Left kidney (tissue), 2 donors: Measurements from ENCODE around the gene TIMP2. TPM values are rescaled to one million over a fixed set of nuclear protein-coding genes. Genes with fewer than 3 reads are reported as not detected.
"Not testable (repeated sequence)": the region's sequence is repeated elsewhere in the genome, so short reads cannot be mapped to it uniquely, and the experiment has no call there.

Source experiments
- DNase-seq: peaks from one replicate; pipeline ENCODE4 v3.0.0-alpha.2; 2013
- polyA plus RNA-seq: library from polyadenylated mRNA; unstranded; fragments of 120-200 nt; gene quantifications from one replicate; pipeline ENCODE4 v1.2.1, GENCODE V29; 2013; ENCODE audit not compliant: insufficient read length

The TIMP2 gene
- polyA plus RNA-seq, 1 donor, result 138 TPM

DNA sequence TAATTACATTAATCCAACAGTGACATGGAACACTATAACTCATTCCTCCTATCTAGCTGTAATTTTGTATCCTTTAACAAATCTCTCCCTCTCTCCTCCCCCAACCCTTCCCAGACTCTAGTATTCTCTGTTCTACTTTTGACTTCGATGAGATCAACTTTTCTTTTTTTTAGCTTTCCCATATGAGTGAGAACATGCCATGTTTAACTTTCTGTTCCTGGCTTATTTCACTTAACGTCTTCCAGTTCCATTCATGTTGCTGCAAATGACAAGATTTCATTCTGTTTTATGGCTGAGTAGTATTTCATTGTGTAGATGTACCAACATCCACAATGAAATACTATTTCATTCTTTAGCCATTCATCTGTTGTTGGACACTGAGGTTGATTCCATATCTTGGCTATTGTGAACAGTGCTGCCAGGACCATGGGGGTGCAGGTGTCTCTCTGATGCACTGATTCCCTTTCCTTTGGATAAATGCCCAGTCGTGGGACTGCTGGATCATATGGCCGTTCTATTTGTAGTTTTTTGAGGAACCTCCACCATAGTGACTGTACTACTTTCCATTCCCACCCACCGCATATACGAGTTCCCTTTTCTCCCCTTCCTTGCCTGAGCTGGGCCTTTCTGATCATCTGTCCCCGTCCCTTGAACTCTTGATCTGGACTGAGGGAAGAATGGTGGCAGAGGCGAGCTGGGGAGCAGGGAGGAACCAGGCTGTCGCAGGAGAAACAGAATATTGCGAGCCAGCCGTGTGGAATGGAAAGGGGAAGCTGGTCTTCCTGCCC is 14.5 kb downstream of the TIMP2 start:
- DNase-seq, result no peak

DNA sequence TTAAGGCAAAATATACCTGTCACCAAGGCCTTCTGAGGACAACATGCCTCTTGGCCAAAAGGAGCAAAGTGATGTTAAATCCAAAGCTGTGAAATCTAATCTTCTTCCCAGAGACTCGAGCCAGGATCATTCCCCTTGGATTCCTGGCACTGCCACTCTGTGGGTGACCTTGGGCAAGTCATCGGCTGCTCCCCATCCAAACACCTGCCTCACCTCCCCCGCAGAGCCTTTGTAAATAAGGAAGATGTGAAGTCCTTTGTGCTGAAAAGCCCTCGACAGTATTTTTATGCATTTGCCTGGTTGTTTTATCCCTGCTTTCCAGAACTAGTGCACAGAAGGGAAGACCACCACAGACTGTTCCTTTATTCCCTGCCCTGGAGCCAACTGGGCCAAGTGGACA is 16.8 kb downstream of the TIMP2 start:
- no peak for DNase-seq

DNA sequence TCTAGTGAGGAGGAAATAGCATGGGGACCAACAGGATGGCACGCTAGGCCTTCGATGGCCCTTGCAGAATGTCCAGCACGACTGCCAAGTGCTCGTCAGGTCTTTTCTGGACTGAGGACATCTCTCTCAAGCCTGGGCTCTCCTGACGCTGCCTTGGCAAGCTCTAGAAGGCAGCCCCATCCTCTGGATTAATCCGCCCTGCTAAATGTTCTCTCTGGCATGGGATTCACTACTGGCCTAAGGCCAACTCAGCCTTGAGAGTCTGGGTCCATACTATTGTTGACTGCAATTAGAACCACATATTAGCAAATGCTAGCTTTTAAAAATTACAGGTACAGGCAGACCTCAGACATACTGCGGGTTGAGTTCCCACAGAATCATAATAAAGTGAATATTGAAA is 19.6 kb downstream of the TIMP2 start:
- DNase-seq, result no peak

DNA sequence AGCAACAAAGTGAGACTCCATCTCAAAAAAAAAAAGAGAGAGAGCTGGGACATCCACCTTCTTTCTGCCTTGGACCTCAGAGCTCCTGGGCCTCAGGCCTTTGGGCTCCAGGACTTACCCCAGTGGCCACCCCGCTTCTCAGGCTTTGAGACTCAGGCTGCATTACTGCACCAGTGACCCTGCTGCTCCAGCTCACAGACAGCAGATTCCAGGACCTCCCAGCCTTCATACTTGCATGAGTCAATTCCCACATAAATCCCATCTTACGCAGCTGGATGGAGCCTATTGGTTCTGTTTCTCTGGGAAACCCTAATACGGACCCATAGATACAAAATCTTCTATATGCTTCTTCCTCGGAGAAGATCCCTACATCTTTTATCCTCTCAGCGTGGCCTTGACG is 20.1 kb downstream of the TIMP2 start:
- DNase-seq, result no peak

DNA sequence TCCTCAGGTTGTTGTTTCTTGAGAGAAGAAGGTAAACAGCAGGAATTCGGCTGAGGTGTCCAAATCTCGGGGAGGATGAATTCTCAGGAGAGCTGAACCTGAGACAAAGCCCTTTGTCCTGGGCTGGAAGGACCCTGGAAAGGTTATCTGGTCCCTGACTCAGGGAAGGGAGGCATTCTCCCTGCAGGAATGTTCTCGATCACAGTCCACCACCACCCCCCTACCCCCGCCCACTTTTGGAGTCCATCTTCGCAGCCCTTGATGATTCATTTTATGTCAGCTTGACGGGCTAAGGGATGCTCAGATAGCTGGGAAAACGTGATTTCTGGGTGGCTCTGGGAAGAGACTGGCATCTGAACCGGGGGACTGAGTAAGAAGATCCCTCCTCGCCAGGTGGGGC is 20.8 kb downstream of the TIMP2 start:
- DNase-seq, result no peak

DNA sequence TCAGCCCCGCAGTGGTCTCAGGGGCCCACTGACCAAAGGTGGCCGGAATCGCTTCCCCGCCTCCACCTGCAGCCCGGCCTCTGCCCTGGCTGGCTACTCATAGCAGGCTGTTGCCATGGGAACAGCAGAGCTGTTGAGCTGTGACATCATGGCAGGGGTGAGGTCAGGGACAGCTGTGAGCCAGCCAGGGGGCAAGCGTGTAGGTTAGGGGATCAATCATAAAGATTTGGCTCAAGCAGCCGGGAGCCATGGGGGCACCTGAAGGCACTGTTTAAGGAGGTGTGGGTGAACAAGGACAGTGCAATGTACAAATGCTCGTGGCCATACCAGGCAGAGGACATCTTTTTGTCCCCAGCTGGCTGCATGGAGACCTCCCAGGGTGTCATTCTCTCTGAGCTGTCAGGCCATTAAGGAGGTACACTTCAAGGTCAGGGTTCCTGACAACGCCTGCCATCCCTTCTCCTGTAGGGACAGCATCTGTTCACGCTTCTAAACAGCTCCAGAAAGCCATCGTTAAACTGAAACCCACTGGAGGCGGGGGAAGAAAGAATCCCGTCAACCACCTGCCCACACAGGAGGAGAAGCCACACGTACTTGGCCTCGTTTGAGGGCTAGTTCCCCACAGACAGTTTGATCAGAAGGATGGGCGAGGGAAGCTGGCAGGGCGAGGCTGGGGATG is 21.9 kb downstream of the TIMP2 start, which contains the start of gene CEP295NL:
CEP295NL (minus strand) TSS at position 101 of the 679 bp plus-strand sequence. CDS start 1,373 bp downstream, outside the sequence.
- DNase-seq, result peak; percentile 76

GRCh38 chr17:78902231-78902630 is 23.0 kb downstream of the TIMP2 start:
- not testable (repeated sequence) for DNase-seq

- DNase-seq, result no peak
Measured at GRCh38 chr17:78901806-78902205, 23.4 kb downstream of the TIMP2 start.

DNA sequence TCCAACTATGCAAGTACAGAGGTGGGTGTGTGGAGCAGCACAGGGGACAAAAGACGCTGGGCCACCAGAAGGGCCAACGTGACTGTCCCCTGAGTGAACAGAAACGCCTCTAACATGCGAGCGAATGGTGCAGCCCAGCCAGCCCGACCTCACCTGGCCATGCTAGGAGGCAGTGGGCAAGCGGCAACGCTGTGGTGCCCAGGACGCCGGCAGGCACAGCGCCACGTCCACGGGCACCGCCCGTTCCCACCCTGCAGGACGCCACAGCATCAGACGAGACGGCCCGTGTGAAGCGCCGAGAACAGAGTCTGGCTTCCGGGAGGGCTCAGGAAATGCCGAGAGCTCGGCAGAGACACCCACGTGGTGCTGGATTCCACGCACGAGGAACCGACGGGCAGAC is 24.4 kb downstream of the TIMP2 start:
- DNase-seq, result no peak

- DNase-seq, result no peak
Measured at GRCh38 chr17:78899361-78900260, 25.6 kb downstream of the TIMP2 start.

DNA sequence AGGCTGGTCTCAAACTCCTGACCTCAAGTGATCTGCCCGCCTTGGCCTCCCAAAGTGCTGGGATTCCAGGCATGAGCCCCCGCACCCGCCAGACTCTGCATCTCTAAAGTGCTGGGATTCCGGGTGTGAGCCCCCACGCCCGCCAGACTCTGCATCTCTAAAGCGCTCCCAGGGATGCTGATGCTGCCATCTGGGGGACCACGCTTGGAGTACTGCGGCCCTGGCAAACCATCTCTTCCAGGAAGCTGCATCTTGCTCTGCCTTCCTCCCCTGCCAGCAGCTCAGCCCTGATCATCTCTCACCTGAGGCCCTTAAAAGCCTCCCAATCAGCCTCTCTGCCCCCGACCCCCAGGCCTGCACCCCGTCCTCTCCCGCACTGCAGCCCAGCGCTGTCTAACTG is 26.2 kb downstream of the TIMP2 start:
- no peak for DNase-seq

GRCh38 chr17:78898075-78898836 is 26.9 kb downstream of the TIMP2 start:
- no peak for DNase-seq

GRCh38 chr17:78897664-78898047 is 27.5 kb downstream of the TIMP2 start:
- DNase-seq, result no peak

GRCh38 chr17:78896834-78897663 is 28.1 kb downstream of the TIMP2 start:
- no peak for DNase-seq

DNA sequence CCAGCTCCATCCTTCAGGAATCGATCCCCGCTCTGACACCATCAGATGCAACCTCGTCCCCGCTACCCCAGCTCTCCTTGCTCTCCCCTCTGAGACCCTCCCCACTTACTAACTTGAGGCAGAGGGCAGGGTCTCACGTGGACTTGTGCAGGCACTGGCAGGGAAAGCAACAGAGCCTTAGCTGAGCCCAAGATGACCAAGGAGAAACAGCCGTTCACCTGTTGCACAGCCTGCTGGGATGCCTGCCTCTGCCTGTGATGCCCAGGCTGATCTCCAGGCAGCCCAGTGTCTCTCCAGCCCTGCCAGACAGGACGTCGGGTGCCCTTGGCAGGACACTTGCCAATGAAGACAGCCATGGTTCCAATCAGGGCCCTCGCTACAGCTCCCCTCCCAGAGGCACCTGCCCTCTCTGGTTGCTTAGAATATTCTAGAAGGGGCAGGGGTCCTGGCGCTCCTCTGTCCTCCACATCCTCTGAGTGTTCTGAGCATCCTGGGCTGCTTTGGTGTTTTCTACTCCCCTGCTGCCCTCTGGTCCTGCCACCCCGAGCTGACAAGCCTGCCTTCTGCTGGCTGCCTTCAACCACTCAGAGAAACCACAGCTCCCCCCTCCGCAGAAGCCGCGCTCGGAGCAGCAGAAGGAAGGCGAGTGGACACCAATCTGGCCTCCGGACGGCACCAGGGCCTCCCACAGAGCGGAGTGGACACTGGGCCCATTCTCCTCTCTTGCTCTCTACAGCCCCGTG is 28.9 kb downstream of the TIMP2 start:
- DNase-seq, result no peak

- DNase-seq, result no peak
Measured at GRCh38 chr17:78895322-78895721, 29.9 kb downstream of the TIMP2 start.

DNA sequence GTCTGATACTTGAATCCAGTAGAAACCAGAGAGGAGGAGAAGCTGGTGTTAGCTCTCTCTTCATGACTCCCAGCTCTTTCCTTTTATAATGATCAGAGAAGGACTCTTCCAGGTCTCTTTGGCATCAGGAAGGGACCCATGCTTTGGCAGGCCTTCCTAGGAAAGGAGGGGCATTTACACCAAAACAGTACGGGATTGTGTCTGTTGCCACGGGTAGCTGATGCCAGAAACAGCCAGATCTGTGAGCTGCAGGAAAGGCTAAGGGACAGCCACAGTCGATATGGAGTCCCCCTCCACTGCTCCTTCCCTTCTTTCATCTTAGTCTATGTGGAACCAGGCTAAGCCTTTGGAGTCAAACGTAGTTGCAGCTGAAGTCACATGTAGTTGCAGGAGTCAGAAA is 31.5 kb downstream of the TIMP2 start:
- no peak for DNase-seq

DNA sequence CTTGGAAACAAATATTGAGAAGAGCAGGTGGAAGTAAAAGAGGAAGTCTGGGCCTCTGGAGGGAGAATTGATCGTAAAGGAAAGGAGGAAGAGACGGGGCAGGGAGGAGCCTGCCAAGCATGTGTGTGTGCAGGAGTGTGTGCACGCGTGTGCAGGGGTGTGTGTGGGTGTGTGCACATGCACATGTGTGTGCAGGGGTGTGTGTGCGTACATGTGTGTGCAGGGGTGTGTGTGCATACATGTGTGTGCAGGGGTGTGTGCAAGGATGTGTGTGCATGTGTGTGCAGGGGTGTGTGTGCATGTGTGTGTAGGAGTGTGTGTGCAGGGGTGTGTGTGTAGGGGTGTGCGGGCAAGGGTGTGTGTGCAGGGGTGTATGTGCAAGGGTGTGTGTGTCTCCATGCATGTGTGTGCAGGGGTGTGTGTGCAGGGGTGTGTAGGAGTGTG is 32.2 kb downstream of the TIMP2 start:
- DNase-seq, result no peak

DNA sequence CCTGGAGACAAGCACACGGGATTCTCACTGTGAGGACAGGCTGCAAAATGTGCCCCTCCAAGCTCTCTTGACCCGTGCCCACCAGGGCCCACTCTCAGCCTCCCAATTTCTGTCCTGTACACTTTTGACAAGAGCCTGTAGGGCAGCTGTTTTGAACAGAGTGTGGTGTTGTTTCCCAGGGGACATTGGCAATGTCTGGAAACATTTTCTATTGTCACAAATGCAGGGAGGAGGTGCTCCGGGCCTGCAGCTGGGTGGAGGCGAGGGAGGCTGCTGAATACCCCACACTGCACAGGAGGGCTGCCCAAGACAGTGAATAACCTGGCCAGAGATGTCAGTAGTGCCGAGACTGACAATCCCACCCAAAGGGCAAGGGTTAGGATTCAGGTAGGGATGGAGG is 32.7 kb downstream of the TIMP2 start:
- DNase-seq, result no peak

GRCh38 chr17:78892062-78892456 is 33.1 kb downstream of the TIMP2 start:
- DNase-seq, result no peak
